Measurements from ENCODE around the gene SH3PXD2A.

- no peak for TF ChIP-seq POLR2A (IDR thresholded peaks at IDR 0.05; ENCODE audit: low read length)
- TF ChIP-seq GATA1 (IDR thresholded peaks at IDR 0.05; ENCODE audit: low read depth, low read length): no peak
Observed at GRCh38 chr10:103643381-103643780, 212.0 kb downstream of the SH3PXD2A start.
